Hepatic stellate cell (primary cell): ENCODE data around the gene DCP1B.

ENCODE experiments used
- DNase-seq: peaks from one replicate; pipeline ENCODE4 v3.0.0; 2011; ENCODE audit warnings: low spot score

DCP1B gene

DNA sequence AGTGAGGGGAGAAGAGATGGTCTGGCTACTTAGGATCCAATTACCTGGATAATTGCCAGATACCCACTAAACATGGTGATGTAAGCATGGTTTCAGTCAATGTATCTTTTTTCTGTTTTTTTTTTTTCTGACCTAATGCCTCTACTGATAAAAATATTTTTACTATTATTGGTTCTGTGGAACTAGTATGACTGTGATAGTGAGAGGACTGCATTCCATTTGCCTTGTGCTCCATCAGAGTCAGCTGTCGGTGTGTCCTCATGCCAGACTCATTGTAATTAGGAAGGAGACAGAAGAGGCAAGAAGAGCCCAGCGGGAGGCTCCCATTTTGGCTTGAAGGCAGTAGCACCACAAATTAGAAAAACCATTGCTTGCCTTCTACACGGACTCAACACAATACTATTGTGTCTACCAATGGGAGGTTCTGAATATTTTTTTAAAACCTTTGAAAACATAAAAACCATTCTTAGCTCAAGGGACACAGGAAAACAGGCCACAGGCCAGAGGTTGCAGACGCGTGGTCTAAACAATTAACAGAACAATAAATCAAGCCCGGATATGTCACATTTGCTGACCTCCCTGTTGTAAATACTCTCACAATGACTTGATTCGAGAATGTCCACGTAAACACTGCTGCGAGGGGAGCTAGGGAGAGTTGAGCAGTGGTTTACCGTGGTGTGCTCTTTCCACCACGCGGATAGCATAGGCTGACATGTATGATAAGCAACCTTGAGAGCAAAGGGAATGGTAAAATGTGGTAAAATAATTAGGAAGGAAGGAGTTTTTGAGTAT, 13.5 kb upstream of the DCP1B start:
- no peak for DNase-seq

DNA sequence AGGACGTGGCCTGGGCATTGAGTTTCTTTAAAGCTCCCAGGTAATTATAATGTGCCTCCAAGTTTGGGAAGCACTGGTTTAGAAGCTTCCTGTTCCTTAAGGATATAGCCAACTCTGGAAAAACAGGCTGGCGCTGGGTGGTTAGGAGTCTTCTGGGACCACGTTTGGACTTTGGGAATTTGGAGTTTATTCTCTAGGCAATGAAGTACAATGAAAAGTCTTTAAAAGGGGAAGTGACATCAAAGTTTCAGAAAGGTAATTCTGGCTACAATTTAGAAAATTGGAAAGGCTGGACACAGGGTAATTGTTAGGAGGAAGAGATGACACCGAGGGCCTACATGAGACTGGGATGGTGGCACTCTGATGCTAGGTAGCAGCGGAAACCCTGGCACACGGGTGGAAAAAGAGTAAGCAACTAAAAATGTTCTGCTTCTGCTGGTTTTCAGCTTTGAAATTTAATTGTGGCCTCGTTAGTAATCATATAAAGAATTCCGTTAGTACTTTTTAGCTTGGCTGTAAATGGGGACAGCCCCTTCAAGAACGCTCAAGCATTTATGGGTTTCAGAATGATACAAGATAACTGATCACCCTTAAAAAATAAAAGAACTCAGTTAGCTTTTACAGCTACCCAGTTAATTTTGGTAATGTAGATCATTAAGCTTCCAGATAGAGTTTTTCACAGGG, 12.7 kb upstream of the DCP1B start:
- no peak for DNase-seq

DNA sequence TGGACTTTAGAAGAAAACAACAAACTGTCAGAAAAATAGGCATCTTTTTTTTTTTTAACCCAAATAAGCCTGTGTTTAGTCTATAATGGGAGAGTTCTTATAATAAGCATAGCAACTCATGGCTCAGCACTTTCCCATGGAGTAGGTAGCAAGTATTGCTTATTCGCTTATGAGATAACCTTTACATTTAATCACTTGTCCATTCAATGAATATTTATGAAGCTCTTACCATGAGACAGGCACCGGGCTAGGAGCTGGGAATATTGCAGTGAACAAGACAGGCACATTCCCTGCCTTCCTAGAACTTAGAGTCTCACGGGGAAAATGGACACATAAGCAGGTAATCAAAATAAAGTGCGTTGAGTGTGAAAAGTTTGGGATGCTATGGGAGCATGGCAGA, 10.0 kb upstream of the DCP1B start:
- no peak for DNase-seq

- no peak for DNase-seq
These were observed 9.4 kb upstream of the DCP1B start for GRCh38 chr12:2013527-2014223.

DNA sequence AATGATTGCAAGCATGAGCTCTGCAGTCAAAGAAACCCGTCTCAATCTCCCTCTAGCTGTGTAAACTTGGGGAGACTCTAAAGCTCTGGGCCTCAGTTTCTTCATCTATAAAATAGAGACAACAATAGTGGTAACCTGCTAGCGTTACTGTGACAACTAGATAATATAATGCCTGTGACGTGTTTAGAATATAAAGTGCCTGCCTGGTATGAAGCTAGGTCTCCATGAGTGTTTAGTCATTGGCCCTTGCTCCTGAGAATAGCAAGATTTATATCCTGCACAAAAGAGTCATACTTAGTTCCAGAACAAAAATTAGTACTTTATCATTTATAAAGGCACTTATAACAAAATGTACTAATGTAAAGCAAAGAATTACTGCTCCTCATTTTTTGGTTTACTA, 8.8 kb upstream of the DCP1B start:
- no peak for DNase-seq

DNA sequence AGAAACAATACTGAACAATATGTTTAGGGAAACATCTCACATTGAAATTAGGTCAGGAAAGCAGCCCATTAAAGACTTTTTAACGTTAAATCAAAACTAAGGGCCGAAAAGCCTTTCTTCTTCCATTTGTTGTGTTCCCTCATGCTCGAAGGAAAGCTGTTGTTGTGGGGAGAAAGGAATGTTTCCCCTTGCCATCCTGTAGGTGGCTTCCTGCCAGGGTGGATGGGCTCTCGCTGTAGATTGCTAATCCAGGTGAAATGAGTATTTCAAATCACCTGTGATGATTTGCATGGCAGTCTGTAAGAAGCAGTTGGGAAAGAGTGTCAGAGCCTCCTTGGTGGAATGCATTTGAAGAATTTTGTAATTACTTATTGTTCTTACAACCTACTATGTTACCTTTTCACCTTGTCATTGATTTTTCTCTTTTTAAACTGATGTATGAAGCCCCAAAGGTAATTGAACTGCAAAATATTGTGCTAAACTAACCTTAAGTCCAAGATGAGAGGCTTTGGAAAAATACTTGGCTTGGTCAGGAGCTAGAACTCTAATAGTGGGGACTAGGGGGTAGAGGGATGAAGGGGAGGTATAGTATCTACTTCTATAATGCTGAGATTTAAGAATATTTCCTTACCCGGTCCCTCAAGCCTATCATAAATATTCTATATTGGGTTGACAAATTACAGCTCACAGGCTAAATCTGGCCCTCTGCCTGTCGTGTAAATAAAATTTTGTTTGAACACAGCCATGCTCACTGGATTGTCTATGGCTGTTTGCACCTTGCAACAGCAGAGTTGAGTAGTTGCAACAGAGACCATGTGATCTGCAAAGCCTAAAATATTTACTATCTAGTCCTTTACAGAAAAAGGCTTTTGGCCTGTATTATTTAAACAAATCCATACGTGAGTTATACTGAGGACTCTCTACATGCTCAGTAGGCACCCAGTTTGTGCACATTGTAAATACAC, 7.7 kb upstream of the DCP1B start:
- no peak for DNase-seq

- no peak for DNase-seq
These were observed 5.4 kb upstream of the DCP1B start for GRCh38 chr12:2009623-2010022.

GRCh38 chr12:2008677-2009076, 4.4 kb upstream of the DCP1B start:
- DNase-seq = peak; percentile 34

GRCh38 chr12:2003676-2004112, 563 bp downstream of the DCP1B start:
- DNase-seq = no peak

- DNase-seq = no peak
These were observed 8.9 kb downstream of the DCP1B start for GRCh38 chr12:1995205-1995896.

GRCh38 chr12:1994429-1995143, 9.7 kb downstream of the DCP1B start:
- no peak for DNase-seq

- no peak for DNase-seq
These were observed 10.3 kb downstream of the DCP1B start for GRCh38 chr12:1993871-1994371.

GRCh38 chr12:1993341-1993740, 10.9 kb downstream of the DCP1B start:
- peak; percentile 54 for DNase-seq

DNA sequence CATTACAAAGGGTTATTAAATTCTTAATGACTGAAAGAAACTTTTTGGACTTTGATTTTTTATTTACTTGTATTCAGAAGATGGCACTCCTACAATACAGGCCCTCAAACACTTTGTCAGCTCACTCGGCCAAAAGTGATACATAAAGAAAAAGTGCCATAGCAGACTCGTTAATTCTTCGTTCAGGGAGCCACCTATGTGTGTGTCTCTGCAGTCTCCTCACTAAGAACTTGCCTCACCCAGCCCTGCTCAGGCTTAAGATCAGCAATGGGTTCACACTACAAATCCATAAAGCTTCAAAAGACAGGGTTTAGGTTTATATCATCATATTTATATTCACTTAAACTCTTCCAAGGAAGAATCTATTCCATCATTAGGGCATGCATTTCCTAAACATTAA, 11.5 kb downstream of the DCP1B start:
- DNase-seq = no peak

DNA sequence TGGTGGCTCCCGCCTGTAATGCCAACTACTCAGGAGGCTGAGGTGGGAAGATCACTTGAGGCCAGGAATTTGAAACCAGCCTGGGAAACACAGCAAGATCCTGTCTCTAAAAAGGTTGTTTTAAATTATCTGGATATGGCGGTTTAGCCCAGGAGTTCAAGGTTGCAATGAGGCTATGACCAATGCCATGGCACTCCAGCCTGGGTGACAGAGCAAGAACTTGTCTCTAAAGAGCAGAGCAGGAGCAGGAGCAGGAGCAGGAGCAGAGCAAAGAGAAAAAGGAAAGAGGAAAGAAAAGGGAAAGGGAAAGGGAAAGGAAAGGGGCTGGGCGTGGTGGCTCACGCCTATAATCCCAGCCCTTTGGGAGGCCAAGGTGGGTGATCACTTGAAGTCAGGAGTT, 15.1 kb downstream of the DCP1B start:
- DNase-seq = no peak

- no peak for DNase-seq
These were observed 19.5 kb downstream of the DCP1B start for GRCh38 chr12:1984759-1985158.

DNA sequence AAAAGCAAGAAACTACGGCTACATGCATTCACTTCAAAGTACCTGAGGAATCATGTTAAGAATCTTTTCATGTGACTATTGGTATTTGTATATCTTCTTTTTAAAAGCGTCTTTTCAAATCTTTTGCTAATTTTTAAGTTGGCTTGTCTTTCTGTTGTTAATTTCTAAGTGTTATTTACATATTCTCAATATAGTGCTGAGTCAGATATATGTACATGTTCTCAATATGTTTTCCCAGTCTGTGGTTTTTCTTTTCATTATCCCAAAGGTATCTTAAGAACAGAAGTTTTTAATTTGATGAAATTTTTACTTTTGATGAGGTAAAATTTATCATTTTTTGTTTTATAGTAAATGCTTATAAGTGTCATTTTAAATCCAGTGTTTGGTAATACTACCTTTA, 24.0 kb downstream of the DCP1B start:
- no peak for DNase-seq

DNA sequence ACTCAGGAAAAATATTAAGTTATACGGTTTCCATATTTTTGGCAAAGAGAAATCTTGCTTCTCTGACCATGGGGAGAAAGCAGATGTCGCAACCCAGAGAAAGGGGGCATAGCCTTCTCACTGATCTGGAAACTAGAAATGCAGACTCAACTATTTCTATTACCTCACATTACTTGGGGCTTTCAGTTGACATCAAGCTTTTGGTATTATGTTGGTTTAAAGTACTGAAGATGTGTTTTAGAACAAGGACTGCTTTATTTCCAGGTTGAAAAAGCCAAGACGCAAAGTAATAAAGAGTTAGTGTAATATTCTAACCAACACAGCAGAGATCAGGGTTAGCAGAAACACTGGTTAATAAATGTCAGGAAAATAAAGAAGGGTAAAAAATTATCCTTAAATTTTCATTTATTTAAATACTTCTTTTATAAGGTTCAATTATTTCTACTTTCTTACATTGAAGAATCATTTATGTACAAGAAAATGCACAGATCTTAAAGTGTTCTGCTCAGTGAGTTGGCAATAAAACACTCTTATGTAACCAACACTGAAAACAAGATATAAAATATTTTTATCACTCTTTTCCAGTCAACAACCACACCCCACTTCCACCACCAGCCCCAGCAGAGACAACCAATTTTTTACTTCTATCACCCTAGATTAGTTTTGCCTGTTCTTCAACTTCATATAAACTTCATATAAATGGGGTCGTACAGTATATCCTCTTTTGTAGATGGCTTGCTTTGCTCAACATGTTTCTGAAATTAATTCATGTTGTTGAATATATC, 26.0 kb downstream of the DCP1B start:
- DNase-seq = no peak

- no peak for DNase-seq
These were observed 26.7 kb downstream of the DCP1B start for GRCh38 chr12:1977588-1977987.

DNA sequence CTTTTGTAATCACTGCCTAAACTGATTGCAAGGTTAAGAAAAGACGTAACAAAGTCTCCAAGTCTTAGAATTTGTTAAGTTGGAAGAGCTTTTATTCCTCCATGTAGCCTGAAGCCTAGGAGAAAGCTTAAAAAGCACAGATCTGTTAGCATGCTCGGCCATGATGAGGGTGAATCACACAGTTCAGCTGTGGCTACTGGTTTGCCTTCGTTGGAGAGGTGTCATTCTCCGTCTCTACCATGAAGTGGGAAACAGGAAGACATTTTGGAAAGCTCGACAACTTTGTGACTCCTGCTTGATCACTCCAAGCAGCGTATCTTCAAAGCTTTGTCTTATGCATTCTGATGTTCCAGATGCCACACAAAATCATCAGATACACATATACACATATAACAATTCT, 27.1 kb downstream of the DCP1B start:
- no peak for DNase-seq
